ENCODE data around the gene MORF4L1.

DNA sequence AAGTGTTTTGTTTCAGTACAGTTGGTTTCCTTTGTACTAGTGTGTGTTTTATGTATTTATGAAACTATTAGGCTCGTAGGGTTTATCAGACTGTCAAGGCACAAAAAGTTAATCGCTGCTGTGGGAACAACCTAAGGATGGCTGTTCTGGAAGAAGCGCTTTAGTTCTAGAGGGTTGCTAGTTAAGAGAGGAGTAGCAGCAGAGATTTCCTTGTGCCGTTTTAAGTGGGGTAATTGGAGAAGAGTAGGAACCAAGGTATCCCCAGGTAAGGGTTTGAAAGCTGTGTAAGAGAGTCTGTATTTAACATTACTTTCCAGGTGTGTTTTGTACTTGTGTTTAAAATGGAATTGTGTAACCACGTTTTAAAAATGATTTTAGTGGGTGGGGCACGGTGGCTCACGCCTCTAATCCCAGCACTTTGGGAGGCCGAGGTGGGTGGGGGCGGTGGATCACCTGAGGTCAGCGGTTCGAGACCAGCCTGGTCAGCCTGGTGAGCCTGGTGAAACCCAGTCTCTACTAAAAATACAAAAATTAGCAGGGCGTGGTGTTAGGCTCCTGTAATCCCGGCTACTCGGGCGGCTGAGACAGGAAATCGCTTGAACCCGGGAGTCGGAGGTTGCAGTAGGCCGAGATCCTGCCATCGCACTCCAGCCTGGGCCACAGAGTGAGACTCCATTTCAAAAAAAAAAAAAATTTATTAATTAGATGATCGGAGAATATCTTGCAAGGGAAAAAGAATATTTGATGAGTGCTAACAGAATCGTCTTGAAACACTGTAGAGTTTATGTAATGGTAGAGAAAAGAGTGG lies 2.6 kb downstream of the MORF4L1 start:
- no peak for TF ChIP-seq CTCF (IDR thresholded peaks at IDR 0.05; ENCODE audit: insufficient read depth, low read depth, low read length)
- TF ChIP-seq EZH2 (IDR thresholded peaks at IDR 0.05; ENCODE audit: insufficient read depth, low read length) = no peak
